Measurements from ENCODE around the gene ERC1.
"Not testable (repeated sequence)": the region's sequence is repeated elsewhere in the genome, so short reads cannot be mapped to it uniquely, and the experiment has no call there.

ERC1 gene

GRCh38 chr12:1338483-1339177 is 347.6 kb downstream of the ERC1 start:
- DNase-seq: no peak

GRCh38 chr12:1339178-1339541 is 348.1 kb downstream of the ERC1 start:
- DNase-seq: not testable (repeated sequence)

GRCh38 chr12:1339618-1340319 is 348.7 kb downstream of the ERC1 start:
- no peak for DNase-seq

DNA sequence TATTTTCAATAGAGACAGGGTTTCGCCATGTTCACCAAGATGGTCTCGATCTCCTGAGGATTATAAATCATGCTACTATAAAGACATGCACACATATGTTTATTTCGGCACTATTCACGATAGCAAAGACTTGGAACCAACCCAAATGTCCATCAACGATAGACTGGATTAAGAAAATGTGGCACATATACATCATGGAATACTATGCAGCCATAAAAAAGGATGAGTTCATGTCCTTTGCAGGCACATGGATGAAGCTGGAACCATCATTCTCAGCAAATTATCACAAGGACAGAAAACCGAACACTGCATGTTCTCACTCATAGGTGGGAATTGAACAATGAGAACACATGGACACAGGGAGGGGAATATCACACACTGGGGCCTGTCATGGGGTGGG is 350.2 kb downstream of the ERC1 start:
- DNase-seq: not testable (repeated sequence)

GRCh38 chr12:1343422-1343821 is 352.4 kb downstream of the ERC1 start:
- DNase-seq: no peak

DNA sequence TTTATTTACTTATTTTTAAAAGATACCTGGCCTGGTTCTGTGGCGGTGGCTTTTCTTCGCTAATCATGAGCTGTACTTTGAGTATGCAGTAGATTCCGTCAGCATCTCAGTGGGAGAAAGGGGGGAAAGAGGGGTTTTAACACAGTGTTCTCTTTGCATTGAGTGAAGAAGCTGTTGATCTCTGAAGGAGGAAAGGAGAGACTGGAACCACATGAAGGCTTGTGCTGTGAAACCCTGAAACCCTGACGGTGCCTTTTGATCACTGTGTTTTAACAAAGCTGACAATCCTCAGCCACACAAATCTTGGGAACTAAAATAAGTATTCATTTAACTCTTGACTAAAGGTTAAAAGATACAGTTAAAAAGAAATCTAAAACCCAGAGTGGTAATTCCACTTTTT is 353.2 kb downstream of the ERC1 start:
- DNase-seq: no peak

DNA sequence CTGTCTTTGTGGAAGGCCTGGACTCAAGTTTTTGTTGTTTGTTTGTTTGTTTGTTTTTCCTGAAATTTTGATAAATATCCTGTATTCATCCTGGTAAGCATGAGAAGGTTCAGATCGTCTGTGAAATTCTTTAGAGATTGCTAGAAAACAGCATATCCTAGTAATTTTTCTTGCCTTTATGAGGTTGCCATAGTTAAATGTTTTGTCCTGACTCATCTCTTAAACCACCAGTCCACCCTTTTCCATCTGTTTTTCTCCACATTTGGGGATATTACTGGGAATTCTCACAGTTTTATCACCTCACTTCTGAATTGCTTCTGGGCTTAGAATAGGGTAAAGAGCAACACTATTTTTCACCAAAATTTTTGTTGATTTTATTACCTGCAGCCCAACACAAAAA is 355.1 kb downstream of the ERC1 start:
- DNase-seq: no peak

DNA sequence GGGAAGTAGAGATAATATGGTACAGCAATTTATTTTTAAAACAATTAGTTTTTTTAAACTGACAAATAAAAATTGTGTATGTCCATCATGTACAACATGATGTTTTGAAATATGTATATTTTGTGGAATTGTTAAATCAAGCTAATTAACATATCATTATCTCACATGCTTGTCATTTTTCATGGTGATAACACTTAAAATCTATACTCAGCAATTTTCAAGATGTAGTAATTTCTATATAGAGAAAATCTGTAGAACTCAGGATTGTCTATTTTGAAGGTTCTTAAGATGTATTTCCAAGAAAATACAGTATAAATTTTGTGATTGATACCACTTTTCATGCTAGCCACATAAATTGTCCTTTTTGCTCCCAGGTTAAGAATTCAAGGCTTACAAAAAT is 356.3 kb downstream of the ERC1 start:
- DNase-seq: no peak

DNA sequence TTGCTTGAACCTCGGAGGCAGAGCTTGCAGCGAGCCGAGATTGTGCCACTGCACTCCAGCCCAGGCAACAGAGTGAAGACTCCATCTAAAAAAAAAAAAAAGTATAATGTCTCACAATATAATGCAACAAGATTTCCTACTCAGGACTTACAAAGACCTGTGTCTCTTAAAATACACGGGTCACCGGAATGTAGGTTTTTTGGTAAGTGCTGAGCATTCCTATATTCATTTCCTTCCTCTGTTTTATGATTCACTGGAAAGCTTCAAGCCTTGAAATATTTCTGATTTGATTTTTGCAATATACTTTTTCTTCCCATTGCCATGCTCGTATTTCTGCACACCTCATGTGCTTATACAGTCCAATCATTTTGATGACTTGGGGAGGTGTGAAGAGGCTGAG is 357.6 kb downstream of the ERC1 start:
- no peak for DNase-seq

GRCh38 chr12:1350055-1350933 is 359.3 kb downstream of the ERC1 start:
- no peak for DNase-seq

GRCh38 chr12:1350934-1351240 is 359.9 kb downstream of the ERC1 start:
- no peak for DNase-seq

DNA sequence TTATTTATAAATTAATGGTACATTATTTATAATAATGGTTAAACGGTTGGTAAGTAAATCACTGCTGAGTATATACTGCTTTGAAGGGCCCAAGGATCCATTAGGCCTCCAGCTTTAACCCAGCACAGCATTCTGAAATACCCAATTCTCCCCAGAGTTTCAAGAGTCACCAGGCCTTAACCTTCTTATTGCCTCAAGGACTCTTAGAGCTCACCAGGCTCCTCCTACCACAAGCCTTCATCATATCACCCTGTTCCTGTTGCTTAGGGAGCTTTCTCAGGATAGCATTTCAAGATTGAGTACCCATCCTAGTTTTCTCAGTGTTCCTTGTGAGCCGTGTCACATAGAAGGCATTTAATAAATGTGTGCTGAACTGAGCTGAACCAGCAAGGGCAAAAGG is 360.9 kb downstream of the ERC1 start:
- no peak for DNase-seq

GRCh38 chr12:1353451-1353850 is 362.4 kb downstream of the ERC1 start:
- no peak for DNase-seq

GRCh38 chr12:1355396-1355795 is 364.4 kb downstream of the ERC1 start:
- no peak for DNase-seq

DNA sequence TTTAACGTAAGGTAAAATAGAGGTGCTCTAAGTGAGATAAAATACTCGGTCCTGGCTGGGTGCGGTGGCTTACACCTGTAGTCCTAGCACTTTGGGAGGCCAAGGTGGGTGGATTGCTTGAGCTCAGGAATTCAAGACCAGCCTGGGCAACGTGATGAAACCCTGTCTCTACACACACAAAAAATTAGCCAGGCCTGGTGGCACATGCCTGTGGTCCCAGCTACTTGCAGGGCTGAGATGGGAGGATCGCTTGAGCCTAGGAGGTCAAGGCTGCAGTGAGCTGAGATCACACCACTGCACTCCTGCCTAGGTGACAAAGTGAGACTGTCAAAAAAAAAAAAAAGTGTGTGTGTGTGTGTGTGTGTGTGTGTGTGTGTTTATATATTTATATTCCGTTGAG is 364.8 kb downstream of the ERC1 start:
- DNase-seq: not testable (repeated sequence)

GRCh38 chr12:1356285-1356684 is 365.3 kb downstream of the ERC1 start:
- DNase-seq: no peak

DNA sequence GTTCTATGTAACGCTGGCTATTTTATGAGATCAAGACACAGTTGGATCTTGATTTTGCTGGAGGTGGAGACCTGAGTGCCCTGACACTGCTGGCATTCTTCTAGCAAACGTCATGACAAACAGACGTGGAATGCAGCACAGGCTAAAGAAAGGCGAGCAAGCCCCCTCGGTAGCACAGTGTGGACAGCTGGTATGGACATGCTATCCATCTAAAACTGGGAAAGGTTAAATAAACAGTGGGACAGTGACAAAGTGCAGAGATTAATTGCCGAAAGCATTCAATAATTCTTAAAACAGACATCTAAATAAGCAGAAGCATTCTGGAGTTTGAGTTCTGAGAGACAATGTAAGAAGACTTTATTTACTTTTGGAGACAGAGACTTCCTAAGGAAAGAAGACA is 366.1 kb downstream of the ERC1 start:
- no peak for DNase-seq

- no peak for DNase-seq
These were observed 366.7 kb downstream of the ERC1 start for GRCh38 chr12:1357711-1358110.

DNA sequence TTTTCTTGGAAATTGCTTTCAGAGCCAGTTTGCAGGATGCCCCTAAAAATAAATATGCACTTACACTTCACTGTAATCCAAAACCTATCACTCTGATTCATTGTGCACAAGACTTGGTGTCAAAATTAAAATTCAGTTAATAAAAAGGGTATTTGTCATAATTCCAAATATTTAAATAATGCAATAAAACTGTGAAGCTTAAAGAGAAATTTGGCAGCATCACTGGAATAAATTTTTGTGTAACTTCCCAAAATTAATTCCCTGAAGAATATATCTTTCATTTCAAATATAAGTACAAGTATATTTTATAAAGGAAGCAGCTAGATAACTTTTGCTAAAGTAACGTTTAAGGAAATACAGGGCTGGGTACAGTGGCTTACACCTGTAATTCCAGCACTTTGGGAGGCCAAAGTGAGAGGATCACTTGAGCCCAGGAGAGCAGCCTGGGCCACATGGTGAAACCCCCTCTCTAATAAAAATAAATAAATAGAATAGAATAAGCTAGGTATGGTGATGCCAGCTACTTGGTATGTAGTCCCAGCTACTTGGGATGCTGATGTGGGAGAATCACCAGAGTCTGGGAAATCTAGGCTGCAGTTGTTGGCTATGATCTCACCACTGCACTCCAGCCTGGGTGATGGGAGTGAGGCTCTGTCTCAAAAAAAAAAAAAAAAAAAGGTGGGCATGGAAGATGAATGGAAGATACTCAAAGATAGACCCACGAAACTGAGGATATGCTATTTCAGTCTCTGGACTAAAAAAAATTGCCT is 369.6 kb downstream of the ERC1 start:
- no peak for DNase-seq

- no peak for DNase-seq
These were observed 371.2 kb downstream of the ERC1 start for GRCh38 chr12:1362143-1362662.

DNA sequence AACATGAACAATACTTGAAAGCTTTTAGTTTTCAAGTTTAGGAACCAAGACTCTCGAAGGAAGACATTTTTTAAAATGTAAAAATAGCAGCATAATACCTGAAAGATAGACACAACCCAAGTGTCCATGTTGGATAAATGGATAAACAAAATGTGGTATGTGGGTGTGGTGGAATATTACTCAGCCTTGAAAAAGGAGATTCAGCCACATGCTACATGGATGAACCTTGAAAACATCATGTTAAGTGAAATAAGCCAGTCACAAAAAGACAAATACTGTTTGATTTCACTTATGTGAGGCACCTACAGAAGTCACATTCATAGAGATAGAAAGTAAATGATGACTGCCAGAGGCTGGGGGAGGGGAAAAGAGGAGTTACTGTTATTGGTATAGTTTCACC is 374.7 kb downstream of the ERC1 start:
- DNase-seq: no peak

DNA sequence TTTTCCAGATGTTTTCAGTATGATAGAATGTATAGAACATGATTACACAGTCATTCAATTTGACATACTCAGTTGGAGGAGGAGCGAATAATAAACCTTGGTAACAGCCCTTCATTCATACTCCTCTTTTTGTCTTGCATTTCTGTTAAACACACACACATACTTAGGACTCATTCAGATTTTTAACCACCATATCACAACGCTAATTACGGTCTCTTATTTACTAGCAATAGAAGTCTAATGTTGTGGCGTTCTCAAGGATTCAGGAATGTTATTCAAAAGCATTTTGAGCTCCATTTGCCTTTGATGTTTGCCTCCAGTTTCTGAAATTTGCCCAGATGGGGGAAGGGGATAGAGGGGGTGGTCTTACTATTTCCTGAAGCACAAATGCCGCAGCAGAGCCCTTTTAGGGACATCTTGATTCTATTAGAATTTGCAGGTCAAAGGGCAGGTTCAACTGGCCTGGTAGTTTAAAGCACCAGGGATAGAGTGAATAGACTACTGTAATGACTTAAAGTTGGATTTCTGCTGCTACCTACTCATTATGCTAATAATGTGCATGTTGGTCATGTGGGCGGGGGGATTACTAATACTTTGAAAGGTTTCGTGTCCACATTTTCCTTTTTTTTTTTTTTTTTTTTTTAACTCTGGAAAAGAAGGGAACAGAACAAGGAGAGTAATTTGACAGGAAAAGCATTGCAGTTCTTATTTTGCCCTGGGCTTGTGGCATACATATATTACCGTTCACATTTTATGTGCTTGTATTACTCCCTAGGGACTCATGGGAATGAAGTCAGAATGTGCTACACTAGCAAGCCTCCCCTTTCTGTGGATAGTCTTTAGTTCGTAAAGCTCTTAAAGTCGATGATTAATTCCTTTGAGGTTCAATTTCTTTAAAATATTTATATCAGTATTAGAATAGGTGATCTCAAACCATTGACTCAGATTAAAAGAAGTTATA is 376.6 kb downstream of the ERC1 start:
- no peak for DNase-seq

Measured in NCI-H1105 (cell line).